ENCODE results near the gene FIG4. TPM values are rescaled to one million over a fixed set of nuclear protein-coding genes. Genes with fewer than 3 reads are reported as not detected.

The FIG4 gene
- total and polyA plus RNA-seq, 2 experiments from 2014 or later, result 8.8 to 11.5 TPM

DNA sequence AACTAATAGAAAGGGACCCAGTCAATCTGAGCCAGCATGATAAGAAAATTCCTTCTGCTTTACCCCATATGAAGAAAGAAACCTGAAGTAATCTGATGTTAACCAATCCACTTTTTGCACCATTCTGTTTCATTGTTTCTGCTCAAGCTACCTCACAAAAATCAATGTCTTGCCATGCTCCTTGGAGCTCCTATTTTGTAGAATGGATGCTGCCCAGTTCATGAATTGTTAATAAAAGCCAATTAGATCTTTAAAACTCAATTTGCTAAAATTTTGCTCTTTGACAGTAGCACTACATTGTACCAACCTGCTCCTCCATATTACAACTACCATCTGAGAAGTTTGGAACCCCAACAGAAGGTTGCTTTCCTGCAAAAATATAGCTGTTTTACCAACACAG lies 170.8 kb downstream of the FIG4 start:
- Histone ChIP-seq H3K79me2 (ENCODE audit: insufficient read depth) (no peaks in the 10 kb centered on the region), H3K9me3 (ENCODE audit: low read depth) (no peaks in the 10 kb centered on the region), H2AFZ (no peak overlapping the region), H3K4me2 (ENCODE audit: unreplicated experiment) (no peak overlapping the region), H3K9me2 (ENCODE audit: insufficient read depth) (no peaks in the 10 kb centered on the region), H3K4me3 (no peak overlapping the region), H3K4me1 (ENCODE audit: insufficient read depth) (no peaks in the 10 kb centered on the region), H3K36me3 (ENCODE audit: low read depth) (no peaks in the 10 kb centered on the region), H3K9ac (no peak overlapping the region), H3K27ac (no peak overlapping the region), H4K20me1 (ENCODE audit: insufficient read depth) (no peaks in the 10 kb centered on the region), H3K27me3 (replicated peaks; ENCODE audit: insufficient read depth) (no peaks in the 10 kb centered on the region), H3F3A (ENCODE audit: insufficient read depth) (no peaks in the 10 kb centered on the region)
- no peak for DNase-seq
- in situ Hi-C loops (cut with MboI), result no loop called here
- TF ChIP-seq EZH2 (IDR thresholded peaks at IDR 0.05; ENCODE audit: insufficient read depth, poor library complexity, severe bottlenecking), result no peak
- no peak for TF ChIP-seq EZH2phosphoT487 (IDR thresholded peaks at IDR 0.05; ENCODE audit: insufficient read depth, low read depth)

DNA sequence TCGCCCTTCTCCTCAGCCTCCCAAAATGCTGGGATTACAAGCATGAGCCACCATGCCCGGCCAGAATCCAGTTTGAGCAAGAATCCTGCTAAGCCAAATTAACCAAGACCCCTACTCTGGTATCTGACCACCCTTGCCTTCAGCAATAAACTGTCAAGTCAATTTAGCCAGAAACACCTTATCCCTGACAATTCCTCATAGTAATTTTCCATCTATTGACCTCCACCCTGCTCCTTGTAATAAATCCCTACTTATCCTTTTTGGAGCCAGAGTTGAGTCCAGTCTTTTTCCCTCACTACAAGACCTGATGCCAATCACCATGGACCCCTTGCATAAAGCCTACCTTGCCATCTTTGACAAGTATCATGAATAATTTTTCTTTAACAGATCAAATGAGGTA lies 173.0 kb downstream of the FIG4 start:
- Histone ChIP-seq H3F3A (ENCODE audit: insufficient read depth) (no peaks in the 10 kb centered on the region), H3K4me3 (no peak overlapping the region), H3K9me3 (ENCODE audit: low read depth) (no peaks in the 10 kb centered on the region), H3K9ac (no peak overlapping the region), H3K36me3 (ENCODE audit: low read depth) (no peaks in the 10 kb centered on the region), H2AFZ (no peak overlapping the region), H3K27ac (no peak overlapping the region), H3K4me2 (ENCODE audit: unreplicated experiment) (no peak overlapping the region), H3K79me2 (ENCODE audit: insufficient read depth) (no peaks in the 10 kb centered on the region), H3K9me2 (ENCODE audit: insufficient read depth) (no peaks in the 10 kb centered on the region), H4K20me1 (ENCODE audit: insufficient read depth) (no peaks in the 10 kb centered on the region), H3K27me3 (replicated peaks; ENCODE audit: insufficient read depth) (no peaks in the 10 kb centered on the region), H3K4me1 (ENCODE audit: insufficient read depth) (no peaks in the 10 kb centered on the region)
- WGBS, 2 experiments (ENCODE audit: low coverage in 1 of 2, low lambda C conversion rate in 2 of 2, missing lambda C conversion rate in 2 of 2), result 41 to 48% methylated on average over 2 of the region's 2 CpGs
- no peak for DNase-seq
- in situ Hi-C loops (cut with MboI), result no loop called here
- TF ChIP-seq EZH2 (IDR thresholded peaks at IDR 0.05; ENCODE audit: insufficient read depth, poor library complexity, severe bottlenecking), result no peak
- no peak for TF ChIP-seq EZH2phosphoT487 (IDR thresholded peaks at IDR 0.05; ENCODE audit: insufficient read depth, low read depth)

DNA sequence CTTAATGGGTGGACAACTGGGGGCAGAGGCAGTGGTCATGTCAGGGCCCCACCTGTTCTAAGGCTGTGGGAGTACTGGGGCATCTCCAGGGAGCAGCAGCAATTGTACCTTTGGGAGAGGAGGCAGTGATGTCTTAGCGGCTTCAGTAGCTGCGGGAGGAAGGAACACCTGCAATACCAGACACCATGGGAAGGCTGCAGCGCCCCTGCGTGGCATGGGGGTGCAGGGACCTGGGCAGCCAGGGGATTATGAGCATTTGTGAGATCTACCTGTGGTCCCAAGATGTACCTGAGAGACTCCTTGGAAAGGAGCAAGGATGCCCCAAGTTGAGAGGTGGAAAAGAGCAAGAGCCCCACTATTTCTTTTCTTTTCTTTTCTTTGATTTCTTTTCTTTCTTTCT lies 174.9 kb downstream of the FIG4 start:
- WGBS, 2 experiments (ENCODE audit: low coverage in 1 of 2, low lambda C conversion rate in 2 of 2, missing lambda C conversion rate in 2 of 2), result 72 to 92% methylated on average over 3 to 4 of the region's 4 CpGs
- TF ChIP-seq EZH2phosphoT487 (IDR thresholded peaks at IDR 0.05; ENCODE audit: insufficient read depth, low read depth) (no peak), EZH2 (IDR thresholded peaks at IDR 0.05; ENCODE audit: insufficient read depth, poor library complexity, severe bottlenecking) (no peak)
- H3K4me1 ChIP-seq (ENCODE audit: insufficient read depth), result no peaks in the 10 kb centered on the region
- H3K9me3 ChIP-seq (ENCODE audit: low read depth), result no peaks in the 10 kb centered on the region
- H3K27ac ChIP-seq, result no peak overlapping the region
- no peak overlapping the region for H3K9ac ChIP-seq
- no peak overlapping the region for H3K4me3 ChIP-seq
- no peaks in the 10 kb centered on the region for H3F3A ChIP-seq (ENCODE audit: insufficient read depth)
- H2AFZ ChIP-seq, result no peak overlapping the region
- H3K4me2 ChIP-seq (ENCODE audit: unreplicated experiment), result no peak overlapping the region
- H3K27me3 ChIP-seq (replicated peaks; ENCODE audit: insufficient read depth), result no peaks in the 10 kb centered on the region
- no peaks in the 10 kb centered on the region for H4K20me1 ChIP-seq (ENCODE audit: insufficient read depth)
- no peaks in the 10 kb centered on the region for H3K79me2 ChIP-seq (ENCODE audit: insufficient read depth)
- H3K36me3 ChIP-seq (ENCODE audit: low read depth), result no peaks in the 10 kb centered on the region
- DNase-seq, result no peak
- in situ Hi-C loops (cut with MboI), result no loop called here
- H3K9me2 ChIP-seq (ENCODE audit: insufficient read depth), result no peaks in the 10 kb centered on the region

DNA sequence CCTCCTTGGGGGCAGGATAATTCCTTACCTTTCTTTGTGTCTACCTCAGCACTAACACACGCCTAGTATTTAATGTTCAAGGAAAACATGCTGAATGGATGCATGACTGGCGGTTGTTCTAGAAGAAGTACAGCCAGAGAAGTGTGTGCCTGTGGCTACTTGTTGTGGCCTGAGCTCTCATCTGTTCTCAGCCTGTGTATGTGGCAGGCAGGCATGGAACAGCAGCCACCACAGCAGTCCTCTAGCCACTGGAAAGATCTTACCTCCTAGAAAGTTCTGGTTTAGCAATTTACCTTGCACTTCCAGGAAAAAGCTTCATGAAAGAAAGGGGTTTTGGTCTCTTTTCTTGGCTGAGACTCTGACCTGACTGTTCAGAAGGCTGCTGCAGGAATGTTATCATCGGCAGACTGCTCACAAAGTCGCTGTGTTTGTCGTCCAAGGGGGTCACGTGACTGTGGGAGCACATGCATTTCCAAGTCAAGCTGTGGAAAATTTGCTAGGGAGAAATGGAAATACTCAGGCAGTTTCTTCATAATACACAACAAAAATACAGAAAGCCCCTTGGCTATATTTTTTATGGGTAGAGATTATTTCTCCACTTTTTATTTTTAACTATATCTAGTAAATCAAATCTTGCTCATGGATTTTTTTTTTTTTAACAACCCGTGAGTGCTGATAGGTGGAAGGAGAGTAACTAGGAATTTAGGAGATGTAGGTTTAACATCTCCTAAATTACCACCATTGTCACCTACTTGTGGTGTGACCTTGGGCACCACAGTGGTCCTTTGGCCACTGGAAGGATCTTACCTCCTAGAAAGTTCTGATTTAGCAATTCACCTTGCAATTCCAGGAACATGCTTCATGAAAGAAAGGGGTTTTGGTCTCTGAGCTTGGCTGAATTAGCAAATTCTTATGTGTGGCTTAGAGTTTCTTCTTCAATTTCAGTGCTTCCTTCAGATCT lies 176.2 kb downstream of the FIG4 start:
- Histone ChIP-seq H3K4me1 (ENCODE audit: insufficient read depth) (no peaks in the 10 kb centered on the region), H3K36me3 (ENCODE audit: low read depth) (no peaks in the 10 kb centered on the region), H3K27ac (no peak overlapping the region), H3K9me3 (ENCODE audit: low read depth) (no peaks in the 10 kb centered on the region), H3K27me3 (replicated peaks; ENCODE audit: insufficient read depth) (no peaks in the 10 kb centered on the region), H3K9ac (no peak overlapping the region), H2AFZ (no peak overlapping the region), H3K4me2 (ENCODE audit: unreplicated experiment) (no peak overlapping the region), H3F3A (ENCODE audit: insufficient read depth) (no peaks in the 10 kb centered on the region), H3K79me2 (ENCODE audit: insufficient read depth) (no peaks in the 10 kb centered on the region), H4K20me1 (ENCODE audit: insufficient read depth) (no peaks in the 10 kb centered on the region), H3K4me3 (no peak overlapping the region), H3K9me2 (ENCODE audit: insufficient read depth) (no peaks in the 10 kb centered on the region)
- TF ChIP-seq EZH2phosphoT487 (IDR thresholded peaks at IDR 0.05; ENCODE audit: insufficient read depth, low read depth) (no peak), EZH2 (IDR thresholded peaks at IDR 0.05; ENCODE audit: insufficient read depth, poor library complexity, severe bottlenecking) (no peak)
- WGBS, 2 experiments (ENCODE audit: low coverage in 1 of 2, low lambda C conversion rate in 2 of 2, missing lambda C conversion rate in 2 of 2), result 17 to 23% methylated on average over 6 to 7 of the region's 7 CpGs
- in situ Hi-C loops (cut with MboI), result no loop called here
- peak; percentile 10 for DNase-seq
